WTC11 (cell line): ENCODE results near the gene GNG10. TPM values are rescaled to one million over a fixed set of nuclear protein-coding genes. Genes with fewer than 3 reads are reported as not detected.

Experiments
- ATF3 ChIP-seq: sonication (generic); formaldehyde crosslinking; conservative IDR thresholded peaks from 2 replicates; pipeline ENCODE4 v1.8.1; 2022; ENCODE audit warnings: mild to moderate bottlenecking, missing genetic modification reagents
- CBFB ChIP-seq: sonication (generic); formaldehyde crosslinking; IDR thresholded peaks from 2 replicates; pipeline ENCODE4 v1.8.1; 2022; ENCODE audit warnings: mild to moderate bottlenecking, low read depth, missing genetic modification reagents
- CDX4 ChIP-seq: fragments of 250-450 bp; sonication (Bioruptor Pico); IDR thresholded peaks from 2 replicates; pipeline ENCODE4 v1.9.0; 2021; ENCODE audit warnings: moderate library complexity, mild to moderate bottlenecking, inconsistent platforms, borderline replicate concordance
- E2F4 ChIP-seq: sonication (generic); formaldehyde crosslinking; IDR thresholded peaks from 2 replicates; pipeline ENCODE4 v1.8.1; 2022; ENCODE audit warnings: low read depth, mild to moderate bottlenecking, moderate library complexity, missing genetic modification reagents, borderline replicate concordance
- ESRRA ChIP-seq: sonication (generic); formaldehyde crosslinking; IDR thresholded peaks from 2 replicates; pipeline ENCODE4 v1.8.1; 2022; ENCODE audit warnings: mild to moderate bottlenecking, missing genetic modification reagents, borderline replicate concordance
- FOXK1 ChIP-seq: sonication (generic); formaldehyde crosslinking; IDR thresholded peaks from 2 replicates; pipeline ENCODE4 v1.8.0; 2022; ENCODE audit warnings: mild to moderate bottlenecking, moderate library complexity, missing genetic modification reagents
- HMGA2 ChIP-seq: fragments of 250-450 bp; sonication (Bioruptor Pico); IDR thresholded peaks from 2 replicates; pipeline ENCODE4 v1.4.0; 2021; ENCODE audit warnings: mild to moderate bottlenecking, moderate library complexity
- JAZF1 ChIP-seq: fragments of 250-450 bp; sonication (Bioruptor Pico); IDR thresholded peaks from 2 replicates; pipeline ENCODE4 v1.9.0; 2021; ENCODE audit warnings: moderate library complexity, mild to moderate bottlenecking, inconsistent platforms
- MAX ChIP-seq: sonication (generic); formaldehyde crosslinking; IDR thresholded peaks from 2 replicates; pipeline ENCODE4 v1.8.0; 2022; ENCODE audit warnings: mild to moderate bottlenecking, missing genetic modification reagents
- NFATC4 ChIP-seq: fragments of 250-450 bp; sonication (Bioruptor Pico); IDR thresholded peaks from 2 replicates; pipeline ENCODE4 v1.9.0; 2021; ENCODE audit warnings: mild to moderate bottlenecking
- NFE2L1 ChIP-seq: sonication (generic); formaldehyde crosslinking; IDR thresholded peaks from 2 replicates; pipeline ENCODE4 v1.8.1; 2023; ENCODE audit warnings: missing genetic modification reagents
- NR3C1 ChIP-seq: sonication (generic); formaldehyde crosslinking; conservative IDR thresholded peaks from 2 replicates; pipeline ENCODE4 v1.8.1; 2023; ENCODE audit warnings: low read depth, mild to moderate bottlenecking, missing genetic modification reagents
- SMAD3 ChIP-seq: sonication (generic); formaldehyde crosslinking; IDR thresholded peaks from 2 replicates; pipeline ENCODE4 v1.8.0; 2022; ENCODE audit warnings: missing genetic modification reagents, mild to moderate bottlenecking, borderline replicate concordance
- ZBTB43 ChIP-seq: sonication (generic); formaldehyde crosslinking; IDR thresholded peaks from 2 replicates; pipeline ENCODE4 v1.8.1; 2023; ENCODE audit warnings: mild to moderate bottlenecking, missing genetic modification reagents
- ZNF138 ChIP-seq: sonication (generic); formaldehyde crosslinking; conservative IDR thresholded peaks from 2 replicates; pipeline ENCODE4 v1.8.1; 2022; ENCODE audit warnings: mild to moderate bottlenecking, moderate library complexity, missing genetic modification reagents
- ZNF396 ChIP-seq: fragments of 250-450 bp; sonication (Bioruptor Pico); IDR thresholded peaks from 2 replicates; pipeline ENCODE4 v1.8.0; 2021; ENCODE audit warnings: mild to moderate bottlenecking, moderate library complexity, borderline replicate concordance
- ZNF416 ChIP-seq: fragments of 250-450 bp; sonication (Bioruptor Pico); IDR thresholded peaks from 2 replicates; pipeline ENCODE4 v1.9.0; 2021; ENCODE audit warnings: mild to moderate bottlenecking, inconsistent platforms
- ZNF532 ChIP-seq: fragments of 250-450 bp; sonication (Bioruptor Pico); IDR thresholded peaks from 2 replicates; pipeline ENCODE4 v1.9.0; 2021; ENCODE audit warnings: mild to moderate bottlenecking, borderline replicate concordance
- ZNF671 ChIP-seq: fragments of 250-450 bp; sonication (Bioruptor Pico); IDR thresholded peaks from 2 replicates; pipeline ENCODE4 v1.8.0; 2021; ENCODE audit warnings: mild to moderate bottlenecking
- total RNA-seq: library from RNA; stranded (reverse); gene quantifications from 3 replicates; pipeline ENCODE4 v1.2.3, GENCODE V29; 2021
- TF ChIP-seq, protein P1 (sequence below): sonication (generic); formaldehyde crosslinking; IDR thresholded peaks from 2 replicates; pipeline ENCODE4 v1.8.1; 2023; ENCODE audit warnings: mild to moderate bottlenecking, missing genetic modification reagents
- TF ChIP-seq, protein P2 (sequence below): sonication (generic); formaldehyde crosslinking; IDR thresholded peaks from 2 replicates; pipeline ENCODE4 v1.8.0; 2022; ENCODE audit warnings: mild to moderate bottlenecking, missing genetic modification reagents
- TF ChIP-seq, protein P3 (sequence below): sonication (generic); formaldehyde crosslinking; IDR thresholded peaks from 2 replicates; pipeline ENCODE4 v1.8.0; 2022; ENCODE audit warnings: mild to moderate bottlenecking, missing genetic modification reagents
- TF ChIP-seq, protein P4 (sequence below): sonication (generic); formaldehyde crosslinking; IDR thresholded peaks from 2 replicates; pipeline ENCODE4 v1.8.1; 2022; ENCODE audit warnings: mild to moderate bottlenecking, moderate library complexity, missing genetic modification reagents
- TF ChIP-seq, protein P5 (sequence below): fragments of 250-450 bp; sonication (Bioruptor Pico); IDR thresholded peaks from 2 replicates; pipeline ENCODE4 v1.9.0; 2021; ENCODE audit warnings: mild to moderate bottlenecking

Gene GNG10
- total RNA-seq, 1 experiment from 2014 or later, result 17.2 TPM

GRCh38 chr9:111631214-111631971, 30.0 kb upstream of the GNG10 start, which contains the start of gene DNAJC25 (continued):
- TF ChIP-seq ZNF416 (peak; percentile 97), NR3C1 (CRISPR knock-in tag) (peak; percentile 44; the same call in 1 of the 2 replicates), ZBTB43 (peak; percentile 3; the same call in 1 of the 2 replicates), HMGA2 (CRISPR knock-in tag) (no peak), CDX4 (CRISPR knock-in tag) (no peak; the same call in 1 of the 2 replicates), ZNF396 (no peak), ZNF138 (CRISPR knock-in tag) (peak; percentile 88), ESRRA (CRISPR knock-in tag) (peak; percentile 45; the same call in 1 of the 2 replicates), ATF3 (no peak), ZNF671 (CRISPR knock-in tag) (peak; percentile 36; the same call in 1 of the 2 replicates), MAX (CRISPR knock-in tag) (peak; percentile 79), CBFB (CRISPR knock-in tag) (0 out of 2 replicates have a peak, but pooled peaks have one; percentile 75), FOXK1 (CRISPR knock-in tag) (peak; percentile 92), E2F4 (CRISPR knock-in tag) (peak; percentile 71; the same call in 1 of the 2 replicates), NFE2L1 (CRISPR knock-in tag) (no peak), NFATC4 (peak; percentile 84; the same call in 1 of the 2 replicates), ZNF532 (CRISPR knock-in tag) (0 out of 2 replicates have a peak, but pooled peaks have one; percentile 17), SMAD3 (peak; percentile 80), JAZF1 (CRISPR knock-in tag) (0 out of 2 replicates have a peak, but pooled peaks have one; percentile 60)
- TF ChIP-seq, protein P1, sequence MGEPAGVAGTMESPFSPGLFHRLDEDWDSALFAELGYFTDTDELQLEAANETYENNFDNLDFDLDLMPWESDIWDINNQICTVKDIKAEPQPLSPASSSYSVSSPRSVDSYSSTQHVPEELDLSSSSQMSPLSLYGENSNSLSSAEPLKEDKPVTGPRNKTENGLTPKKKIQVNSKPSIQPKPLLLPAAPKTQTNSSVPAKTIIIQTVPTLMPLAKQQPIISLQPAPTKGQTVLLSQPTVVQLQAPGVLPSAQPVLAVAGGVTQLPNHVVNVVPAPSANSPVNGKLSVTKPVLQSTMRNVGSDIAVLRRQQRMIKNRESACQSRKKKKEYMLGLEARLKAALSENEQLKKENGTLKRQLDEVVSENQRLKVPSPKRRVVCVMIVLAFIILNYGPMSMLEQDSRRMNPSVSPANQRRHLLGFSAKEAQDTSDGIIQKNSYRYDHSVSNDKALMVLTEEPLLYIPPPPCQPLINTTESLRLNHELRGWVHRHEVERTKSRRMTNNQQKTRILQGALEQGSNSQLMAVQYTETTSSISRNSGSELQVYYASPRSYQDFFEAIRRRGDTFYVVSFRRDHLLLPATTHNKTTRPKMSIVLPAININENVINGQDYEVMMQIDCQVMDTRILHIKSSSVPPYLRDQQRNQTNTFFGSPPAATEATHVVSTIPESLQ, result no peak
- TF ChIP-seq, protein P2, sequence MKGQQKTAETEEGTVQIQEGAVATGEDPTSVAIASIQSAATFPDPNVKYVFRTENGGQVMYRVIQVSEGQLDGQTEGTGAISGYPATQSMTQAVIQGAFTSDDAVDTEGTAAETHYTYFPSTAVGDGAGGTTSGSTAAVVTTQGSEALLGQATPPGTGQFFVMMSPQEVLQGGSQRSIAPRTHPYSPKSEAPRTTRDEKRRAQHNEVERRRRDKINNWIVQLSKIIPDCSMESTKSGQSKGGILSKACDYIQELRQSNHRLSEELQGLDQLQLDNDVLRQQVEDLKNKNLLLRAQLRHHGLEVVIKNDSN (CRISPR knock-in tag), result no peak
- TF ChIP-seq, protein P3, sequence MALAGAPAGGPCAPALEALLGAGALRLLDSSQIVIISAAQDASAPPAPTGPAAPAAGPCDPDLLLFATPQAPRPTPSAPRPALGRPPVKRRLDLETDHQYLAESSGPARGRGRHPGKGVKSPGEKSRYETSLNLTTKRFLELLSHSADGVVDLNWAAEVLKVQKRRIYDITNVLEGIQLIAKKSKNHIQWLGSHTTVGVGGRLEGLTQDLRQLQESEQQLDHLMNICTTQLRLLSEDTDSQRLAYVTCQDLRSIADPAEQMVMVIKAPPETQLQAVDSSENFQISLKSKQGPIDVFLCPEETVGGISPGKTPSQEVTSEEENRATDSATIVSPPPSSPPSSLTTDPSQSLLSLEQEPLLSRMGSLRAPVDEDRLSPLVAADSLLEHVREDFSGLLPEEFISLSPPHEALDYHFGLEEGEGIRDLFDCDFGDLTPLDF (CRISPR knock-in tag), result no peak
- TF ChIP-seq, protein P4, sequence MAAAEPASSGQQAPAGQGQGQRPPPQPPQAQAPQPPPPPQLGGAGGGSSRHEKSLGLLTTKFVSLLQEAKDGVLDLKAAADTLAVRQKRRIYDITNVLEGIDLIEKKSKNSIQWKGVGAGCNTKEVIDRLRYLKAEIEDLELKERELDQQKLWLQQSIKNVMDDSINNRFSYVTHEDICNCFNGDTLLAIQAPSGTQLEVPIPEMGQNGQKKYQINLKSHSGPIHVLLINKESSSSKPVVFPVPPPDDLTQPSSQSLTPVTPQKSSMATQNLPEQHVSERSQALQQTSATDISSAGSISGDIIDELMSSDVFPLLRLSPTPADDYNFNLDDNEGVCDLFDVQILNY (CRISPR knock-in tag), result peak; percentile 83
- TF ChIP-seq, protein P5, sequence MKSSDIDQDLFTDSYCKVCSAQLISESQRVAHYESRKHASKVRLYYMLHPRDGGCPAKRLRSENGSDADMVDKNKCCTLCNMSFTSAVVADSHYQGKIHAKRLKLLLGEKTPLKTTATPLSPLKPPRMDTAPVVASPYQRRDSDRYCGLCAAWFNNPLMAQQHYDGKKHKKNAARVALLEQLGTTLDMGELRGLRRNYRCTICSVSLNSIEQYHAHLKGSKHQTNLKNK (CRISPR knock-in tag), result peak; percentile 94
